Heart left ventricle (tissue), 13 donors: ENCODE data around the gene DMAC2.

Source experiments
- CTCF ChIP-seq, 12 donors: fragments of 200-600 bp; sonication (generic) in 4 of 12; IDR thresholded peaks; one replicate each; pipeline versions ENCODE4 v1.5.0 to v1.8.0; 2018 to 2022; ENCODE audit warnings: antibody characterized with exemption in 12 of 12, mild to moderate bottlenecking in 5 of 12
- POLR2A ChIP-seq, 2 donors: fragments of 450-650 bp; IDR thresholded peaks; one replicate each; pipeline ENCODE4 v1.6.1; 2017; ENCODE audit warnings: antibody characterized with exemption in 2 of 2, mild to moderate bottlenecking in 2 of 2, moderate library complexity in 2 of 2
- donor health status: ischemic (EF 13 %, LVEDD 7.1; RV severe dilation, severe dysfunction).
- donor health status: DM: no; HTN: yes; CAD: no.
- donor health status: DM: no; HTN: no; CAD: no.
- donor health status: ischemic (EF 25% LVEDD 6.9; RV normal size, moderate dysfunction).
- donor health status: ischemic (EF 25% LVEDD 5.7; RV mildly dilated, moderate dysfunction).
- donor health status: ischemic (EF 35%, LVEDD 5.7; RV mildly dilated, moderate dysfunction).
- donor health status: nonischemic (EF 11% LVEDD 7.7; RV severe dilation, severe dysfunction).
- donor health status: DM: yes; HTN: yes; CAD: no.
- donor health status: PGD.
- donor health status: ischemic (EF 29% LVEDD 5.4; RV normal size, mild dysfunction).
- donor health status: nonischemic (EF 23%, LVEDD 6.1; RV moderate dilation, normal function).

DNA sequence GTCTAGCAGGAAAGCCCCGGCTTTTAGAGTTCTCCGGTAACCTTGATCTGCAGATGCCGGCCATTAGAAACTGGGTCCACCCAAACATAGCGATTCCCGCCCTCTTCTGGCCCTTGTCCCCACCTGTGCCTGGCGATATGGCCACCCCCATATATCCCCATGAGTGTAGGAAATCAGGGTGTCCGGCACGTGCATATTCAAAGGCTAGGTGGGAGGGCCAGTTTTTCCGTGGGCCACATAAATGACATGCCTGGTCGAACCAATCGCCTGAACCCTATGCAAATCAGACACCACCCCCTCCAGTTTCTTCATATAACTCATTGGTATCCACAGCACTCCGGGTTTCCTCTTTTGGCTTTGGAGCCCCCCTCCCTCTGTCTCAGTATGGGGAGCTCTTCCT, 40.6 kb upstream of the DMAC2 start:
- TF ChIP-seq CTCF (IDR thresholded peaks at IDR 0.05) (no peak), POLR2A (IDR thresholded peaks at IDR 0.05) (no peak)
